ENCODE measurements around the gene RBFOX2.

- TF ChIP-seq, protein P1, sequence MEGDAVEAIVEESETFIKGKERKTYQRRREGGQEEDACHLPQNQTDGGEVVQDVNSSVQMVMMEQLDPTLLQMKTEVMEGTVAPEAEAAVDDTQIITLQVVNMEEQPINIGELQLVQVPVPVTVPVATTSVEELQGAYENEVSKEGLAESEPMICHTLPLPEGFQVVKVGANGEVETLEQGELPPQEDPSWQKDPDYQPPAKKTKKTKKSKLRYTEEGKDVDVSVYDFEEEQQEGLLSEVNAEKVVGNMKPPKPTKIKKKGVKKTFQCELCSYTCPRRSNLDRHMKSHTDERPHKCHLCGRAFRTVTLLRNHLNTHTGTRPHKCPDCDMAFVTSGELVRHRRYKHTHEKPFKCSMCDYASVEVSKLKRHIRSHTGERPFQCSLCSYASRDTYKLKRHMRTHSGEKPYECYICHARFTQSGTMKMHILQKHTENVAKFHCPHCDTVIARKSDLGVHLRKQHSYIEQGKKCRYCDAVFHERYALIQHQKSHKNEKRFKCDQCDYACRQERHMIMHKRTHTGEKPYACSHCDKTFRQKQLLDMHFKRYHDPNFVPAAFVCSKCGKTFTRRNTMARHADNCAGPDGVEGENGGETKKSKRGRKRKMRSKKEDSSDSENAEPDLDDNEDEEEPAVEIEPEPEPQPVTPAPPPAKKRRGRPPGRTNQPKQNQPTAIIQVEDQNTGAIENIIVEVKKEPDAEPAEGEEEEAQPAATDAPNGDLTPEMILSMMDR (conservative IDR thresholded peaks at IDR 0.05; ENCODE audit: low read length): no peak
- TF ChIP-seq EZH2phosphoT487 (IDR thresholded peaks at IDR 0.05; ENCODE audit: borderline replicate concordance, low read depth, low read length): no peak
Observed at GRCh38 chr22:35840302-35840739, 188.3 kb downstream of the RBFOX2 start.

Measured in OCI-LY7 (cell line).